IMR-90 (cell line): ENCODE data around the gene RASGRP4. TPM values are rescaled to one million over a fixed set of nuclear protein-coding genes. Genes with fewer than 3 reads are reported as not detected.

ENCODE experiments used
- ATAC-seq: fragments of 200-7000 bp; cut with Tn5 transposase; 2 replicates; pipeline ENCODE4 v1.9.1; 2020; ENCODE audit warnings: low read depth, mild to moderate bottlenecking, moderate library complexity
- BruUV-seq: library from RNA; stranded (reverse); fragments of 400-500 nt; replicated peaks from 2 replicates; lab custom pipeline; 2021; lab: Mats Ljungman, UMichigan
- CTCF ChIA-PET: fragments of 300-600 bp; formaldehyde crosslinking; extraction: SDS; loops from one replicate; lab custom pipeline; 2021; ENCODE audit warnings: antibody characterized with exemption; lab: Yijun Ruan, JAX
- POLR2A ChIA-PET: fragments of 300-600 bp; sonication (Branson Sonifier 250); formaldehyde crosslinking; loops from one replicate; lab custom pipeline; 2022; ENCODE audit warnings: antibody characterized with exemption; ENCODE audit not compliant: unreplicated experiment; lab: Charles Lee
- DNase-seq: peaks from one replicate; pipeline ENCODE4 v3.0.0; 2013
- H2AFZ ChIP-seq: replicated peaks from 2 replicates; pipeline ENCODE3; 2013; ENCODE audit warnings: low read length, mild to moderate bottlenecking; ENCODE audit not compliant: poor library complexity
- H2AK5ac ChIP-seq: 2 replicates; pipeline ENCODE4 v1.6.1; 2013; ENCODE audit warnings: low read depth, low read length, inconsistent platforms
- H2AK9ac ChIP-seq: replicated peaks from 2 replicates; pipeline ENCODE3; 2013; ENCODE audit warnings: mild to moderate bottlenecking, low read depth, low read length, moderate library complexity; ENCODE audit not compliant: poor library complexity
- H2BK120ac ChIP-seq: 2 replicates; pipeline ENCODE4 v1.6.1; 2013; ENCODE audit warnings: low read depth, low read length, inconsistent platforms
- H2BK15ac ChIP-seq: 3 replicates; pipeline ENCODE4 v1.6.1; 2013; ENCODE audit warnings: low read depth, low read length, inconsistent platforms
- H2BK20ac ChIP-seq: 2 replicates; pipeline ENCODE4 v1.6.1; 2013; ENCODE audit warnings: low read depth, mild to moderate bottlenecking, inconsistent platforms, low read length, moderate library complexity
- H2BK5ac ChIP-seq: 2 replicates; pipeline ENCODE4 v1.6.1; 2013; ENCODE audit warnings: mild to moderate bottlenecking, low read depth, low read length, inconsistent platforms; ENCODE audit not compliant: poor library complexity, severe bottlenecking
- H3K14ac ChIP-seq: replicated peaks from 2 replicates; pipeline ENCODE4 v1.6.1; 2013; ENCODE audit warnings: low read depth, low read length, inconsistent platforms
- H3K18ac ChIP-seq: 2 replicates; pipeline ENCODE4 v1.6.1; 2013; ENCODE audit warnings: low read depth, low read length, control low read depth
- H3K23ac ChIP-seq: 2 replicates; pipeline ENCODE4 v1.6.1; 2013; ENCODE audit warnings: low read depth, low read length, inconsistent platforms
- H3K27ac ChIP-seq: 2 replicates; pipeline ENCODE4 v1.5.1; 2013; ENCODE audit warnings: mild to moderate bottlenecking, control low read depth, low read length; ENCODE audit not compliant: insufficient read depth
- H3K27me3 ChIP-seq: 2 replicates; pipeline ENCODE4 v1.6.1; 2013; ENCODE audit warnings: low read length; ENCODE audit not compliant: control insufficient read depth, insufficient read depth
- H3K36me3 ChIP-seq: 2 replicates; pipeline ENCODE4 v1.6.1; 2013; ENCODE audit warnings: low read length, mixed read lengths; ENCODE audit not compliant: control insufficient read depth, insufficient read depth
- H3K4ac ChIP-seq: 2 replicates; pipeline ENCODE4 v1.6.1; 2013; ENCODE audit warnings: low read depth, low read length, inconsistent platforms
- H3K4me1 ChIP-seq: 2 replicates; pipeline ENCODE4 v1.6.1; 2013; ENCODE audit warnings: low read length, mixed read lengths; ENCODE audit not compliant: control insufficient read depth, insufficient read depth
- H3K4me2 ChIP-seq: 2 replicates; pipeline ENCODE4 v1.6.1; 2013; ENCODE audit warnings: low read depth, mild to moderate bottlenecking, control low read depth, low read length, moderate library complexity
- H3K4me3 ChIP-seq: 2 replicates; pipeline ENCODE4 v1.5.1; 2013; ENCODE audit warnings: low read depth, mild to moderate bottlenecking, control low read depth, low read length, moderate library complexity; ENCODE audit not compliant: insufficient read depth
- H3K56ac ChIP-seq: 2 replicates; pipeline ENCODE4 v1.6.1; 2013; ENCODE audit warnings: low read length, inconsistent platforms; ENCODE audit not compliant: insufficient read depth; ENCODE audit errors: extremely low read depth
- H3K79me1 ChIP-seq, 2 experiments: 2 replicates each; pipeline ENCODE4 v1.6.1; 2013; ENCODE audit warnings: low read length in 2 of 2, inconsistent platforms in 1 of 2, low read depth in 1 of 2
- H3K9ac ChIP-seq: 2 replicates; pipeline ENCODE4 v1.6.1; 2013; ENCODE audit warnings: low read depth, low read length, control low read depth
- H3K9me1 ChIP-seq: 2 replicates; pipeline ENCODE4 v1.6.1; 2013; ENCODE audit warnings: low read length, inconsistent platforms; ENCODE audit not compliant: insufficient read depth
- H3K9me3 ChIP-seq: 2 replicates; pipeline ENCODE4 v1.6.1; 2013; ENCODE audit warnings: low read length; ENCODE audit not compliant: control insufficient read depth, insufficient read depth
- H4K20me1 ChIP-seq: 2 replicates; pipeline ENCODE4 v1.6.1; 2013; ENCODE audit warnings: low read length, inconsistent platforms; ENCODE audit not compliant: insufficient read depth
- H4K5ac ChIP-seq: 2 replicates; pipeline ENCODE4 v1.6.1; 2013; ENCODE audit warnings: mild to moderate bottlenecking, low read depth, low read length, control low read depth
- H4K8ac ChIP-seq, 2 experiments: 2 replicates each; pipeline ENCODE4 v1.6.1; 2013; ENCODE audit warnings: low read depth in 2 of 2, low read length in 2 of 2, control low read depth in 1 of 2, inconsistent platforms in 1 of 2
- H4K91ac ChIP-seq: 2 replicates; pipeline ENCODE4 v1.6.1; 2013; ENCODE audit warnings: low read depth, low read length, inconsistent platforms; ENCODE audit not compliant: insufficient read depth
- BHLHE40 ChIP-seq: fragments of 150-350 bp; IDR thresholded peaks from 2 replicates; pipeline ENCODE4 v1.6.1; 2016; ENCODE audit warnings: mild to moderate bottlenecking, low read depth, low read length
- CEBPB ChIP-seq: IDR thresholded peaks from 2 replicates; pipeline ENCODE4 v1.6.1; 2012; ENCODE audit warnings: low read depth, low read length, improper control_type of control experiment
- CHD1 ChIP-seq: IDR thresholded peaks from 2 replicates; pipeline ENCODE4 v1.6.1; 2012; ENCODE audit warnings: low read depth, low read length, improper control_type of control experiment
- MAFK ChIP-seq: IDR thresholded peaks from 2 replicates; pipeline ENCODE4 v1.6.1; 2012; ENCODE audit warnings: low read depth, low read length, improper control_type of control experiment
- MAZ ChIP-seq: IDR thresholded peaks from 2 replicates; pipeline ENCODE4 v1.6.1; 2012; ENCODE audit warnings: low read depth, mild to moderate bottlenecking, low read length, improper control_type of control experiment, moderate library complexity, borderline replicate concordance
- MXI1 ChIP-seq: IDR thresholded peaks from 2 replicates; pipeline ENCODE4 v1.6.1; 2012; ENCODE audit warnings: low read depth, mild to moderate bottlenecking, low read length, moderate library complexity, borderline replicate concordance
- POLR2A ChIP-seq: IDR thresholded peaks from 2 replicates; pipeline ENCODE4 v1.6.1; 2012; ENCODE audit warnings: mild to moderate bottlenecking, low read depth, low read length
- RAD21 ChIP-seq: IDR thresholded peaks from 2 replicates; pipeline ENCODE4 v1.6.1; 2012; ENCODE audit warnings: low read length, improper control_type of control experiment
- RCOR1 ChIP-seq: IDR thresholded peaks from 2 replicates; pipeline ENCODE4 v1.6.1; 2012; ENCODE audit warnings: mild to moderate bottlenecking, low read length, improper control_type of control experiment; ENCODE audit not compliant: insufficient replicate concordance
- SMC3 ChIP-seq: fragments of 150-350 bp; IDR thresholded peaks from 2 replicates; pipeline ENCODE4 v1.6.1; 2016; ENCODE audit warnings: low read depth, mild to moderate bottlenecking, antibody characterized with exemption, low read length, moderate library complexity
- WGBS, 2 experiments: methylation state at CpG; one replicate each; pipeline versions ENCODE4 v1.1.5 to v1.1.7; 2013; ENCODE audit warnings: missing lambda C conversion rate in 2 of 2; ENCODE audit not compliant: insufficient read length in 1 of 2; ENCODE audit errors: extremely low coverage in 2 of 2; 5-methylcytosine and 5-hydroxymethylcytosine counted together
- dilution Hi-C: fragments of 300-500 bp; cut with HindIII; formaldehyde crosslinking; loops from one replicate; pipeline ENCODE4 v1.14.3; 2018; ENCODE audit warnings: low sequenced_read_pairs; ENCODE audit not compliant: unreplicated experiment
- in situ Hi-C: fragments of 300-500 bp; cut with MboI; formaldehyde crosslinking; loops from 3 replicates; pipeline ENCODE4 v1.14.3; 2019; ENCODE audit warnings: low sequenced_read_pairs, inconsistent platforms, mixed read lengths
- intact Hi-C: fragments of 100-400 bp; cut with micrococcal nuclease; formaldehyde crosslinking; loops from 2 replicates; pipeline ENCODE4 v1.10.0; 2022
- polyA plus RNA-seq, 3 experiments: library from polyadenylated mRNA; depleted of rRNA; stranded (reverse); fragments of >200 nt; gene quantifications; 2 replicates each; pipeline ENCODE4 v1.2.3, GENCODE V29; 2012; ENCODE audit warnings: low replicate concordance in 1 of 3
- total RNA-seq: library from RNA; depleted of rRNA; stranded (reverse); fragments of >200 nt; gene quantifications from 2 replicates; pipeline ENCODE4 v1.2.3, GENCODE V29; 2012
- TF ChIP-seq, protein P1 (sequence below): fragments of 150-350 bp; IDR thresholded peaks from 2 replicates; pipeline ENCODE4 v1.6.1; 2016; ENCODE audit warnings: low read depth, mild to moderate bottlenecking, low read length, moderate library complexity, borderline replicate concordance

The RASGRP4 gene
- total and polyA plus RNA-seq, 2 of the 4 experiments (the other 2 are of a cell fraction) = not detected

DNA sequence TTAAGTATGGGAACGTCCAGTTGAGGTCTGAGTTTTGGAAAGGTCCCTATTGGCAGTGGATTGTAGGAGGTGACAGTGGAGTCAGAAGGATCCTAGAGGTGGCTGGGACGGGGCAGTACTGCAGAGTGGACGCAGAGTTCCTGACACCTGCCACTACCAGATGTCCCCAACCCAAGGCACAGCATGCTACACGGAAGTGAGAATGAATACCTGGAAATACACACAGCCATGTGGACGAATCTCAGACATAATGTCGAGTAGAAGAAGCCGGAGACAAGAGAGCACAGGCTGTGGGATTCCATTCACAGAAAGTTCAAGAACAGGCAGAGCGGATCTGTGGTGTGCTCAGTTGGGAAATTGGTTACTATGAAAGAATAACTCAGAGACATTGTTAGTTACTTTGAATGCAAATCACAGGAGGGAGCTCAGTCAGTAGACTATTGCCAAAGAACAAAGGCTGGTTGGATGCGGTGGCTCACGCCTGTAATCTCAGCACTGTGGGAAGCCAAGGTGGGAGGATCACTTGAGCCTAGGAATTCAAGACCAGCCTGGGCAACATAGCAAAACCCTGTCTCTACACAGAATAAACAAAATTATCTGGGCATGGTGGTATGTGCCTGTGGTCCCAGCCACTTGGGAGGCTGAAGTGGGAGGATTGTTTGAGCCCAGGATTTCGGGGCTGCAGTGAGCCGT lies 44.9 kb upstream of the RASGRP4 start:
- H3K9ac ChIP-seq = no peak overlapping the region
- no peaks in the 10 kb centered on the region for H3K9me1 ChIP-seq
- H3K36me3 ChIP-seq = no peaks in the 10 kb centered on the region
- H2AK5ac ChIP-seq = no peak overlapping the region
- dilution Hi-C loops = no loop called here
- no peaks in the 10 kb centered on the region for H4K20me1 ChIP-seq
- H2AK9ac ChIP-seq = no peak overlapping the region
- no peak overlapping the region for H4K5ac ChIP-seq
- no TSS peak for BruUV-seq
- no peak overlapping the region for H3K27ac ChIP-seq
- H3K27me3 ChIP-seq = peaks cover 5% of the 10 kb centered on the region
- no peak overlapping the region for H2BK15ac ChIP-seq
- no peak overlapping the region for H2BK5ac ChIP-seq
- ChIA-PET POLR2A (interaction anchor here (0.6 kb wide), 1 partner anchor 820 kb away, joined by 3 read pairs; no protein-coding TSS in a partner anchor), CTCF (no interaction called here)
- no peak overlapping the region for H2BK20ac ChIP-seq
- no peak overlapping the region for H3K18ac ChIP-seq
- no peak overlapping the region for H3K14ac ChIP-seq
- no peak overlapping the region for H3K4ac ChIP-seq
- no peak overlapping the region for H3K56ac ChIP-seq
- TF ChIP-seq POLR2A (no peak), RAD21 (no peak), MXI1 (no peak), CHD1 (no peak), RCOR1 (no peak), CEBPB (no peak), BHLHE40 (no peak), SMC3 (no peak), MAZ (no peak), MAFK (no peak)
- TF ChIP-seq, protein P1, sequence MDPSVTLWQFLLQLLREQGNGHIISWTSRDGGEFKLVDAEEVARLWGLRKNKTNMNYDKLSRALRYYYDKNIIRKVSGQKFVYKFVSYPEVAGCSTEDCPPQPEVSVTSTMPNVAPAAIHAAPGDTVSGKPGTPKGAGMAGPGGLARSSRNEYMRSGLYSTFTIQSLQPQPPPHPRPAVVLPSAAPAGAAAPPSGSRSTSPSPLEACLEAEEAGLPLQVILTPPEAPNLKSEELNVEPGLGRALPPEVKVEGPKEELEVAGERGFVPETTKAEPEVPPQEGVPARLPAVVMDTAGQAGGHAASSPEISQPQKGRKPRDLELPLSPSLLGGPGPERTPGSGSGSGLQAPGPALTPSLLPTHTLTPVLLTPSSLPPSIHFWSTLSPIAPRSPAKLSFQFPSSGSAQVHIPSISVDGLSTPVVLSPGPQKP = no peak
- no peak for DNase-seq
- in situ Hi-C loops = loop anchor here (25.0 kb wide), 1 partner anchor 741 kb away; the partner anchor contains the start of gene SYCN
- H3K4me1 ChIP-seq = no peaks in the 10 kb centered on the region
- H3K23ac ChIP-seq = no peak overlapping the region
- H2BK120ac ChIP-seq = no peak overlapping the region
- H3K79me1 ChIP-seq = no peaks in the 10 kb centered on the region
- no peak overlapping the region for H3K4me2 ChIP-seq
- H2AFZ ChIP-seq = no peak overlapping the region
- H4K91ac ChIP-seq = no peak overlapping the region
- H3K4me3 ChIP-seq = no peak overlapping the region
- ATAC-seq = no peak
- no peak overlapping the region for H4K8ac ChIP-seq
- intact Hi-C loops = no loop called here
- 36% methylated on average over 2 of the region's 12 CpGs; no CpG with 5 or more reads in 1 of the 2 experiments for WGBS, 2 experiments
- H3K9me3 ChIP-seq = no peaks in the 10 kb centered on the region
